ENCODE results near the gene SLC16A5.

GRCh38 chr17:75130059-75130631 is 42.4 kb downstream of the SLC16A5 start:
- TF ChIP-seq REST (IDR thresholded peaks at IDR 0.05; ENCODE audit: borderline replicate concordance) (no peak), CTCF (IDR thresholded peaks at IDR 0.05; ENCODE audit: poor library complexity, severe bottlenecking) (no peak)
